SK-N-SH (cell line): ENCODE data around the gene NAPB. TPM values are rescaled to one million over a fixed set of nuclear protein-coding genes. Genes with fewer than 3 reads are reported as not detected.

Experiments used
- CTCF ChIA-PET: fragments of 300-600, 350-600 bp; formaldehyde crosslinking; extraction: SDS; loops from one replicate; lab custom pipeline; 2021; lab: Yijun Ruan, JAX
- POLR2A ChIA-PET: fragments of 350-600 bp; sonication (Branson Sonifier 250); formaldehyde crosslinking; extraction: SDS; loops from one replicate; lab custom pipeline; 2020; ENCODE audit warnings: antibody characterized with exemption, inconsistent platforms; lab: Yijun Ruan, JAX
- DNase-seq: peaks from one replicate; pipeline ENCODE4 v3.0.0; 2012
- H2AFZ ChIP-seq: fragments of 200-600 bp; sonication (generic); 2 replicates; pipeline ENCODE4 v1.8.1; 2016; ENCODE audit warnings: antibody characterized with exemption, mild to moderate bottlenecking, low read depth
- H3F3A ChIP-seq: fragments of 200-600 bp; sonication (generic); replicated peaks from 2 replicates; pipeline ENCODE3; 2016; ENCODE audit warnings: antibody characterized with exemption, mild to moderate bottlenecking; ENCODE audit not compliant: insufficient read depth
- H3K27ac ChIP-seq, 2 experiments: fragments of 200-500 bp in 1 of 2; fragments of 200-600 bp in 1 of 2; sonication (Bioruptor generic) in 1 of 2; sonication (generic), shearing (Covaris generic) in 1 of 2; 2 replicates each; pipeline versions ENCODE4 v1.5.1 to v1.6.1; 2014 to 2016; ENCODE audit warnings: low read depth in 2 of 2, inconsistent platforms in 1 of 2, low read length in 1 of 2, mild to moderate bottlenecking in 1 of 2, mixed read lengths in 1 of 2
- H3K27me3 ChIP-seq: fragments of 200-600 bp; sonication (generic), shearing (Covaris generic); 2 replicates; pipeline ENCODE4 v1.6.1; 2016; ENCODE audit warnings: mixed run types; ENCODE audit not compliant: insufficient read depth
- H3K36me3 ChIP-seq, 2 experiments: fragments of 200-500 bp in 1 of 2; fragments of 200-600 bp in 1 of 2; sonication (Bioruptor generic) in 1 of 2; sonication (generic) in 1 of 2; replicated peaks in 1 of 2; 2 replicates each; pipeline versions ENCODE3 to v1.5.1; 2014 to 2016; ENCODE audit warnings: low read length in 1 of 2, mild to moderate bottlenecking in 1 of 2; ENCODE audit not compliant: insufficient read depth in 2 of 2, control insufficient read depth in 1 of 2
- H3K4me1 ChIP-seq, 2 experiments: fragments of 200-500 bp in 1 of 2; fragments of 200-600 bp in 1 of 2; sonication (Bioruptor generic) in 1 of 2; sonication (generic), shearing (Covaris generic) in 1 of 2; 2 replicates each; pipeline versions ENCODE4 v1.5.1 to v1.6.1; 2014 to 2016; ENCODE audit warnings: low read depth in 1 of 2, low read length in 1 of 2, mixed run types in 1 of 2; ENCODE audit not compliant: insufficient read depth in 2 of 2, control insufficient read depth in 1 of 2
- H3K4me2 ChIP-seq: fragments of 200-600 bp; sonication (generic), shearing (Covaris generic); 2 replicates; pipeline ENCODE4 v1.6.1; 2017; ENCODE audit warnings: mixed run types
- H3K4me3 ChIP-seq, 2 experiments: fragments of 200-500 bp in 1 of 2; fragments of 200-600 bp in 1 of 2; sonication (Bioruptor generic) in 1 of 2; sonication (generic), shearing (Covaris generic) in 1 of 2; 2 replicates each; pipeline versions ENCODE4 v1.5.1 to v1.8.1; 2014 to 2016; ENCODE audit warnings: low read depth in 2 of 2, inconsistent platforms in 1 of 2, low read length in 1 of 2, mild to moderate bottlenecking in 1 of 2, mixed read lengths in 1 of 2, moderate library complexity in 1 of 2
- H3K79me2 ChIP-seq: fragments of 200-600 bp; sonication (generic); 2 replicates; pipeline ENCODE4 v1.8.1; 2017; ENCODE audit warnings: mild to moderate bottlenecking; ENCODE audit not compliant: insufficient read depth
- H3K9ac ChIP-seq: fragments of 200-600 bp; sonication (generic); 2 replicates; pipeline ENCODE4 v1.6.1; 2017; ENCODE audit warnings: mixed run types
- H3K9me2 ChIP-seq: fragments of 200-600 bp; sonication (generic); 2 replicates; pipeline ENCODE4 v1.6.1; 2017; ENCODE audit warnings: mixed run types
- H3K9me3 ChIP-seq: fragments of 200-600 bp; sonication (generic); 2 replicates; pipeline ENCODE4 v1.6.1; 2017; ENCODE audit warnings: mixed run types, mild to moderate bottlenecking, moderate library complexity
- H4K20me1 ChIP-seq: fragments of 200-600 bp; sonication (generic); 2 replicates; pipeline ENCODE4 v1.6.1; 2017; ENCODE audit warnings: mild to moderate bottlenecking, mixed run types; ENCODE audit not compliant: insufficient read depth
- ELF1 ChIP-seq: IDR thresholded peaks from 2 replicates; pipeline ENCODE4 v1.4.0; 2012
- EZH2phosphoT487 ChIP-seq: fragments of 200-600 bp; sonication (generic); IDR thresholded peaks from 2 replicates; pipeline ENCODE4 v1.6.1; 2017; ENCODE audit warnings: low read depth, mixed run types, mild to moderate bottlenecking, antibody characterized with exemption, moderate library complexity, borderline replicate concordance
- GABPA ChIP-seq: IDR thresholded peaks from 2 replicates; pipeline ENCODE4 v1.4.0; 2012; ENCODE audit warnings: low read depth, mild to moderate bottlenecking
- JUND ChIP-seq: IDR thresholded peaks from 2 replicates; pipeline ENCODE4 v1.4.0; 2012
- MEF2A ChIP-seq: IDR thresholded peaks from 2 replicates; pipeline ENCODE4 v1.4.0; 2012; ENCODE audit warnings: low read depth, borderline replicate concordance
- MXI1 ChIP-seq: IDR thresholded peaks from 2 replicates; pipeline ENCODE4 v1.6.1; 2012; ENCODE audit warnings: mild to moderate bottlenecking, low read depth, low read length, improper control_type of control experiment
- NRF1 ChIP-seq: IDR thresholded peaks from 2 replicates; pipeline ENCODE4 v1.6.1; 2012; ENCODE audit warnings: low read depth, mild to moderate bottlenecking, low read length
- SIN3A ChIP-seq: IDR thresholded peaks from 2 replicates; pipeline ENCODE4 v1.6.1; 2012; ENCODE audit warnings: low read depth, mild to moderate bottlenecking, low read length, moderate library complexity, borderline replicate concordance
- SMC3 ChIP-seq: IDR thresholded peaks from 2 replicates; pipeline ENCODE4 v1.6.1; 2012; ENCODE audit warnings: low read depth, low read length, improper control_type of control experiment
- TAF1 ChIP-seq: IDR thresholded peaks from 2 replicates; pipeline ENCODE4 v1.6.1; 2012; ENCODE audit warnings: low read depth, mild to moderate bottlenecking, low read length, moderate library complexity, borderline replicate concordance
- YY1 ChIP-seq: IDR thresholded peaks from 2 replicates; pipeline ENCODE4 v1.4.0; 2012; ENCODE audit warnings: low read depth, mild to moderate bottlenecking
- ZBTB33 ChIP-seq: IDR thresholded peaks from 2 replicates; pipeline ENCODE4 v1.4.0; 2012; ENCODE audit warnings: low read depth, borderline replicate concordance
- WGBS: methylation state at CpG from one replicate; pipeline ENCODE4 v1.1.6; 2017; ENCODE audit warnings: low lambda C conversion rate; 5-methylcytosine and 5-hydroxymethylcytosine counted together
- polyA plus RNA-seq, 3 experiments: library from polyadenylated mRNA; depleted of rRNA; stranded (reverse); fragments of >200 nt; gene quantifications; 2 replicates each; pipeline ENCODE4 v1.2.3, GENCODE V29; 2012
- TF ChIP-seq, protein P1 (sequence below): IDR thresholded peaks from 2 replicates; pipeline ENCODE4; 2012
- TF ChIP-seq, protein P2 (sequence below): IDR thresholded peaks from 2 replicates; pipeline ENCODE4 v1.4.0; 2012; ENCODE audit warnings: low read depth

NAPB gene
- polyA plus RNA-seq, 1 of the 3 experiments (the other 2 are of a cell fraction): 3.0 TPM

GRCh38 chr20:23454816-23455215 lies 33.5 kb upstream of the NAPB start:
- no peaks in the 10 kb centered on the region for H3K9me3 ChIP-seq
- H3K27me3 ChIP-seq: peaks cover 50% of the 10 kb centered on the region
- H3K9me2 ChIP-seq: no peaks in the 10 kb centered on the region
- H3K27ac ChIP-seq: no peak overlapping the region
- H3K4me3 ChIP-seq: no peak overlapping the region
- ChIA-PET POLR2A (no interaction called here), CTCF (interaction anchor here (1.5 kb wide), 1 partner anchor 13 kb away, joined by 7 read pairs; no protein-coding TSS in a partner anchor)
- H3K36me3 ChIP-seq: no peaks in the 10 kb centered on the region
- no peak overlapping the region for H2AFZ ChIP-seq
- H3F3A ChIP-seq: no peaks in the 10 kb centered on the region
- TF ChIP-seq JUND (no peak), YY1 (no peak), GABPA (no peak), NRF1 (no peak), TAF1 (no peak), SIN3A (no peak), EZH2phosphoT487 (no peak), ZBTB33 (no peak), SMC3 (no peak), ELF1 (no peak), MEF2A (no peak), MXI1 (no peak)
- TF ChIP-seq, protein P1, sequence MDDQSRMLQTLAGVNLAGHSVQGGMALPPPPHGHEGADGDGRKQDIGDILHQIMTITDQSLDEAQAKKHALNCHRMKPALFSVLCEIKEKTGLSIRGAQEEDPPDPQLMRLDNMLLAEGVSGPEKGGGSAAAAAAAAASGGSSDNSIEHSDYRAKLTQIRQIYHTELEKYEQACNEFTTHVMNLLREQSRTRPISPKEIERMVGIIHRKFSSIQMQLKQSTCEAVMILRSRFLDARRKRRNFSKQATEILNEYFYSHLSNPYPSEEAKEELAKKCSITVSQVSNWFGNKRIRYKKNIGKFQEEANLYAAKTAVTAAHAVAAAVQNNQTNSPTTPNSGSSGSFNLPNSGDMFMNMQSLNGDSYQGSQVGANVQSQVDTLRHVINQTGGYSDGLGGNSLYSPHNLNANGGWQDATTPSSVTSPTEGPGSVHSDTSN: no peak
- TF ChIP-seq, protein P2, sequence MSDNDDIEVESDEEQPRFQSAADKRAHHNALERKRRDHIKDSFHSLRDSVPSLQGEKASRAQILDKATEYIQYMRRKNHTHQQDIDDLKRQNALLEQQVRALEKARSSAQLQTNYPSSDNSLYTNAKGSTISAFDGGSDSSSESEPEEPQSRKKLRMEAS: no peak
- DNase-seq: no peak
- H4K20me1 ChIP-seq: no peaks in the 10 kb centered on the region
- H3K9ac ChIP-seq: no peak overlapping the region
- no peak overlapping the region for H3K4me2 ChIP-seq
- WGBS: 5% methylated on average over 1 of the region's 1 CpG
- H3K4me1 ChIP-seq: no peaks in the 10 kb centered on the region
- no peaks in the 10 kb centered on the region for H3K79me2 ChIP-seq
